Measurements from ENCODE around the gene PI16.

The PI16 gene

GRCh38 chr6:36958775-36959554 is 4.4 kb downstream of the PI16 start:
- no peak for DNase-seq

- no peak for DNase-seq
Observed at GRCh38 chr6:36959555-36960250, 5.2 kb downstream of the PI16 start.

GRCh38 chr6:36961441-36962435 is 7.2 kb downstream of the PI16 start:
- DNase-seq: no peak

DNA sequence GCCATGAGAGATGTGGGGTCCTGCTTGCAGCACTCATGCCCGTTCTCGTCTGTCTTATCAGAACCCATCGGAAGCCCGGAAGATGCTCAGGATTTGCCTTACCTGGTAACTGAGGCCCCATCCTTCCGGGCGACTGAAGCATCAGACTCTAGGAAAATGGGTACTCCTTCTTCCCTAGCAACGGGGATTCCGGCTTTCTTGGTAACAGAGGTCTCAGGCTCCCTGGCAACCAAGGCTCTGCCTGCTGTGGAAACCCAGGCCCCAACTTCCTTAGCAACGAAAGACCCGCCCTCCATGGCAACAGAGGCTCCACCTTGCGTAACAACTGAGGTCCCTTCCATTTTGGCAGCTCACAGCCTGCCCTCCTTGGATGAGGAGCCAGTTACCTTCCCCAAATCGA is 8.3 kb downstream of the PI16 start:
- peak; percentile 95 to 96 for DNase-seq

- no peak for DNase-seq
Observed at GRCh38 chr6:36963451-36964290, 9.1 kb downstream of the PI16 start.

GRCh38 chr6:36964349-36964748 is 9.8 kb downstream of the PI16 start:
- DNase-seq: no peak

DNA sequence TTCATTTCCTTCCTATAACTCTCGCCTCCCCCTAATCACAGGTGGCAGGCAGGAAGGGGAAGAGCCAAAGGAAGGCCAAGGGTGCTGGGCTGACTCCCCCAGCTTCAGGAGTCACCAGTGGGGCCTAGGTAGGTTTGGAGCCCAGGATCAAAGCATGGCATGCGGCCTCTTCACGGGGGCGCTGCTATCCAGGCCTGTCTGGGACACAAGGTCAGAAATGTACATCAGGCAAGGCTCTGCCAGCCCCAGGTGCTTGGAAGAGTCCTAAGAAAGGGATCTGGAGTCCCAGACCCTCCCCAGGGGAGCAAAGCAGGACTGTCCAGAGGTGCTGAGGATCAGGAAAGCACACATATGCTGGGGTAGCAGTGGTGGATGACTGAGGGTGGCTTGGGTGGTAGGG is 10.4 kb downstream of the PI16 start:
- no peak for DNase-seq

GRCh38 chr6:36967301-36967700 is 12.8 kb downstream of the PI16 start:
- DNase-seq: no peak

GRCh38 chr6:36967757-36968156 is 13.2 kb downstream of the PI16 start:
- DNase-seq: no peak

DNA sequence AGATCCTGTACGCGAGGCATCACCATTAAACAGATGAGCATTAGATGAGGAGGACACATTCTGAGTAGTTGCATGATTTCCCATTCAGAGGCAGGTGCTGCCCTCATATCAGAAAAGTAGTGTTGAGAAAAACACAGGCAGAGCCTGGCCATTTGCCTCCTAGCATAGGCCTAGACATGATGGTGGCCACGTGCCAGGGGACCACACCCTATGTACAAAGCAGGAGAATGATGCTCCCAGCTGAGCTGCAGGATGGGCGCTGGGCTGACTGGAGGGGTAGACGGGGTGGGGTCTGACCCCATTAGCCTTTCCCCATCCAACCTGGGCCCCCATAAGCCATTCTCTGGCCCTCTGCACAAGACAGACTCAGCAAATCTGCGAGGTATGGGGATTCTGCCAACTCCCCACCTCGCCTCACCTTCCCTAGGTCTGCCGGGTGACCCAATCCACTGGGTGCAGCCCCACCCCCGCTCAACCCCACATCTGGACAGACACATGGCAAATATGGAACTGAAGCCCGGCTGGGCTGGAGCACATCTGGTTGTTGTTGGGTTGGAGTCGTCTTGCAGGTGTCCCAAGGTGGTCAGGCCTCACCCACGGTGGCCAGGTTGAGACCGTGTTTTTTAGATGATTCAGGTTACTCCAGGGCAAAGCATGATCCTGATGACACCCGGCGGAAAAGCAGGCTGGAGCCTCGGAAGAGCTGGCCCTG is 13.9 kb downstream of the PI16 start:
- DNase-seq: no peak

- no peak for DNase-seq
Observed at GRCh38 chr6:36969240-36969691, 14.7 kb downstream of the PI16 start.

DNA sequence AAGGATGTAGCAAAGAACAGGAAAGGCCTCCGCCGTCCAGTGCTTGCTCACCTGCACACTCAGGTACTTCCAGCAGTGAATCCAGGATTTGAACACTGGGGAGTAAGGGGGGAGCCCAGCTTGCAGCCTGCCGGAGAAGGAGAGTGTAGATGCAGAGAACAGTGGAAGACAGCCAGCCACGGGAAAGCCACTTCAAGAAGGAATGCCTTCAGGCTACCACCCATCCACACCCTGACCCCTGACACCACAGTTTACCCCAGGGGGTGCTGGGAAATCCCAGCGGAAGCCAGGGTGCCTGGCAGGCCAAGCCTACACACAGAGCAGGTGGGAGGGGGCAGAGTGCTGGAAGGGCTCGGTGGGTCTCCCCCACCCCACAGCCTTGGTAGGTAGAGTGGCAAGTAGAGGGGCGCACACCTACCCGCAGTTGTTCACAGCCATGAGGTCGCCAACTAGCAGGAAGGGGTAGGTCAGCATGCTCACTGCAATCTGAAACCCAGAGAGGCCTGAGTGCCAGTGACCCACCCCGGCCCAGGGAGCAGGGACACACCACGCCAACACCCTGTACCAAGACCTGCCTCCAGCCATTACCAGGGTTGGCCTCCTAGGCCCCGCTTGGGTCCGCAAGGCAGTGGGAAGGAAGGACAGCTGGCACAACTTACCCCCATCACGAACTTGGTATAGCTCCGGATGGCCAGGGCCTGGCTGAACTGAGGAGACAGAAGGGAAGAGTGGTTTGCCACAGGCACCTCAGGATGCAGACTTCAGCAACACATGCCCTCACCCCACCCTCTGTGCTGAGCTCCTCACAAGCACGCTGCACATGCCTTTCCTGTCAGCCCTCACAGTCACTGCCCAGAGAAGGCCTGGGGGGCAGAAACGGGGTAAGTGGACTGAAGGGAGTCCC is 15.7 kb downstream of the PI16 start:
- no peak for DNase-seq

DNA sequence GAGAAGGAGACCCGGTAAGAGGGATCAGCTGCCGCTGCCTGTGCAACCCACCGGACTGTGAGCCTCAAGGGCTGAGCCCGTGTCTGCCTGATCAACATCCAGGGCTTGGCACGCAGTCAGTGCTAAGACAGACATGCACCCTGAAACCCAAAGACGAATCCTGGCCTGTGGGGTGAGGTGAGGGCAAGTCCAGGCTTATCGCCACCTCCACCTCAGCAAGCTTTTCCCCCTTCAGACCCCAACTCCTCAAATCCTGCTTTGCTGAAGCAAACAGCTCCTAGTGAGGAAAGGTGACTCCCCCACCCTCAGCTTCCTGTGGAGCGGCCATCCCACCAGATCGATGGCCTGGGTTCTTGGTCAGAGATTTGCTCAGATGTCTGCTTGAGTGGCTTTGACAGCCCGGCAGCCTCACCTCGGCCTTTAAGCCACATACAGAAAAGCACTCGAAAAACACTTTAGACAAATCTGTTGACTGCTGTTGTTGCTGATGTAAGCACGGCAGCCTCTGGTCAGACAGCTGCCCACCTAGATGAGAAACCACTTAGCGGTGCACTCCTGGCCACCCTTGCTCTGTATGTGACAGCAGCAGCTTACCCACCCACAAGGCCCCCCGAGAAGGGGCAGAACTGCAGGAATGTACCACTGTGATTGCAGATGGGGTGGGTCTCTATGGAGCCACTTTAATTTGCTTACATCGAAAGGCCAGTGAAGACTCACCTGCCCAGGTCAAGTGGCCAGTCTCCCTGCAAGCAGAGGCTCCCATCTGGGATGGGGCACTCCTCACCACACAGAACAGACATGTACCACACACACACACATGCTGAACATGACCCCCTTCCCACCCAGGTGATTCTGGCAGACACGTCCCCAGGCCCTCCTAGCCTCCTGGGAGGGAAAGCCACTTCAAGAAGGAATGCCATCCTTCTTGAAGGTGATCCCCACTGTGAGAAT is 16.6 kb downstream of the PI16 start:
- DNase-seq: no peak

- no peak for DNase-seq
Observed at GRCh38 chr6:36971921-36972673, 17.6 kb downstream of the PI16 start.

DNA sequence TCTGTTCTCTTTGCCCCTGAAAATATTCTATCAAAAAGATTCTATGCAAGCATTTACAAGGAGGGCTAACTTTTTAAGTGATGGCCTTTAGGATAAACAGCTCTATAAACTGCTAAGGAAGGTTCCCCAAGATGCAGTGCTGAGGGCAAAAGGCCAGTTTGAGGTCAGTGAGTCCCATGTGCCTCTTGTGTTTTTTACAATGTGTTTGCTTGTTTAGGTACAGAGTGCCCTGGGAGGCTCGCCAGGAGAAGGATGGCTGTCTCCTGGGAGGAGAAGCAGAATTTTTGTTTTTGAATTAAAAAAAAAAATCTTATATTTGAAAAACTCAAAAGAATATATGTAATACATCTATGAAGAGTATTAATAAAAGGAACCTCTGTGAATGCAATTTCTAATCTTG is 18.7 kb downstream of the PI16 start:
- DNase-seq: no peak

GRCh38 chr6:36973647-36974046 is 19.1 kb downstream of the PI16 start:
- DNase-seq: no peak

GRCh38 chr6:36975231-36976006 is 20.9 kb downstream of the PI16 start:
- DNase-seq: no peak

DNA sequence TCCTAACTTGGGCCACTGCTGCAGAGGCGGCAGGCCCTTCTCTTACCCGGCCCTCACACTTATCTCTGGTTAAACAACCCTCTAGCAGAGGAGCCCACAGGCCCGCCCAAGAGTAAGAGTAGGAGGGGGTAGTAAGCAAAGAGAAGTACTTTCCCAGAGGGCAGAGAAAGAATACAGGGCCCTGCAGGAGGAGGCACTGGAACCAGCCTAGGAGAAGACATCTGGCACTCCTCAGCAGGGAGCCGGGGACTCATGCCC is 21.4 kb downstream of the PI16 start:
- no peak for DNase-seq

Measured in inflammatory macrophage (primary cell).